ENCODE data around the gene IAPP. TPM values are rescaled to one million over a fixed set of nuclear protein-coding genes. Genes with fewer than 3 reads are reported as not detected.

The IAPP gene
- total RNA-seq, 2 donors from 2014 or later = not detected

DNA sequence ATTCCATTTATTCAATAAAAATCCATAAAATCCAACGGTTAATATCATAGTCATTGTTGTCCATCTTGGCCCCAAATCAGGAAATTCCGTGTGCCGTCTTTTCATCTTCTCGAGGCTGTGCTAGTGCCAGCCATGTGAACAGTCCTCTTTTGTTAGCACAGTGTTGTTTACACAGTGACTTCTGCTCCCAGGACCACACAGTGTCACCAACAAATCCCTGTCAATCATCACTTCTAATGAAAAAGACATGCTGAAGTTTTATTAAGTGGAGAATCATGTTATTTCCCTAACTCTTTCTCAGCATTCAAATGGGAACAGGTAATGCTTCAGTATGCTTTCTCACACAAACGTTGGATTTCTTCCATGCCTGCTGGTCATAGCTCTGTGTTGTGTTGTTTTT, 36.0 kb upstream of the IAPP start:
- no peaks in the 10 kb centered on the region for H3K36me3 ChIP-seq
- no peak overlapping the region for H3K4me3 ChIP-seq

DNA sequence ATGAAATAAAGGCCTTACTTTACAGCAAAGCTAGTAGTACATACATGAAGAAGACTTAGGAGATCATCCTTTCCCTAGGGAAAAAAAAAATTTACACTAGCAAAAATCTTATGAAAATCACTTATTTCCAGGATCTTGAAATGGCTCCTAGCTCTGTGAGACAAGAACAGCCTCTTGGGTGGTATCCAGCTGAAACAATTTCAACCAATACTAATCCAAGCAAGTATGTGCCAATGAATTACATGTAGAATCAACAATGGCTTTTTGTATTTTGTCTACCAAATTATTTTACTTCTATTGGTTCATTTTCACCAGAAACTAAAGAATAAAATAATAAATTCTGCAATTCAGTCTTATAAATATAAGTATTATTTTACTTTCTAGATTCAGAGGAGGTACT, 35.2 kb upstream of the IAPP start:
- Histone ChIP-seq H3K4me1 (no peaks in the 10 kb centered on the region), H3K27ac (no peak overlapping the region), H3K36me3 (no peaks in the 10 kb centered on the region), H3K9me3 (no peaks in the 10 kb centered on the region), H3K27me3 (no peaks in the 10 kb centered on the region), H3K4me3 (no peak overlapping the region)
- DNase-seq (ENCODE audit: low spot score) = no peak
- TF ChIP-seq, protein P1, sequence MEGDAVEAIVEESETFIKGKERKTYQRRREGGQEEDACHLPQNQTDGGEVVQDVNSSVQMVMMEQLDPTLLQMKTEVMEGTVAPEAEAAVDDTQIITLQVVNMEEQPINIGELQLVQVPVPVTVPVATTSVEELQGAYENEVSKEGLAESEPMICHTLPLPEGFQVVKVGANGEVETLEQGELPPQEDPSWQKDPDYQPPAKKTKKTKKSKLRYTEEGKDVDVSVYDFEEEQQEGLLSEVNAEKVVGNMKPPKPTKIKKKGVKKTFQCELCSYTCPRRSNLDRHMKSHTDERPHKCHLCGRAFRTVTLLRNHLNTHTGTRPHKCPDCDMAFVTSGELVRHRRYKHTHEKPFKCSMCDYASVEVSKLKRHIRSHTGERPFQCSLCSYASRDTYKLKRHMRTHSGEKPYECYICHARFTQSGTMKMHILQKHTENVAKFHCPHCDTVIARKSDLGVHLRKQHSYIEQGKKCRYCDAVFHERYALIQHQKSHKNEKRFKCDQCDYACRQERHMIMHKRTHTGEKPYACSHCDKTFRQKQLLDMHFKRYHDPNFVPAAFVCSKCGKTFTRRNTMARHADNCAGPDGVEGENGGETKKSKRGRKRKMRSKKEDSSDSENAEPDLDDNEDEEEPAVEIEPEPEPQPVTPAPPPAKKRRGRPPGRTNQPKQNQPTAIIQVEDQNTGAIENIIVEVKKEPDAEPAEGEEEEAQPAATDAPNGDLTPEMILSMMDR (IDR thresholded peaks at IDR 0.05) = no peak

More for the DNA sequence above, 36.0 kb upstream of the IAPP start:
- no peak for DNase-seq (ENCODE audit: low spot score)
- Histone ChIP-seq H3K9me3 (no peaks in the 10 kb centered on the region), H3K4me1 (no peaks in the 10 kb centered on the region), H3K27me3 (no peaks in the 10 kb centered on the region), H3K27ac (no peak overlapping the region)
- TF ChIP-seq, protein P1 (IDR thresholded peaks at IDR 0.05) = no peak

DNA sequence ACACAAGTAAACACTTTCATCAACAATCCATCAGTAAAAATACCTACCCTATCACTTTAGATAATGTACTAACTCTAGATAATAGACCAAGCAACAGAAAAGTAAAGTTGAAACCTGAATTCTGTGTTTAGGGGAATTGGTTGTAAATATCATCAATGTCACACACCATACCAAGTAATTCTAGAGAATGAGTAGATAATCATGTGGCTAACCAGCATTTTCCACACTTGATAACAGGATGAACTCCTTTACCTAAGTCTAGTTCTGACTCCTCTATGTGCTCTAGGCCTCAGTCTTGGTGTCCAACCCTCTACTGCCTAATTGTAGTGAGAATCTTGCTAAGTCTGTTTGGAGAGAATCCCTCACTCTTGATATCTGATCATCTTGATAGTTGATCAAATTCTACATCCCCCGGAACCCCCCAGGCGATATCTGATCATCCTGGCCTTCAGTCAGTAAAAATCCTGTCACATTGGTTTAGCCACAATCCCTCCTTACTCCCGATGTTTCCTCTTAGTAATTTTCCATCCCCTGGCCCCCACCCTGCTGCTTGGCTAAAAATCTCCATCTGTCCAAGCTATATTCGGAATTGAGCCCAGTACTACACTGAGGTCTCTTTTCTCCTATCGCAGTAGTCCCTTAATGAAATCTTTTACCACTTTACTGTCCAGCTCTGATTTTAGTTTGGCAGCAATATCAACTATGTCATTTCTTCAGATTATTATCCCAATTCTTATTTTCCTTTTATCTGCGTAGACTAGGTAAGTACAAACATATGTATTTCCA, 34.5 kb upstream of the IAPP start:
- H3K36me3 ChIP-seq = no peaks in the 10 kb centered on the region
- no peak for DNase-seq (ENCODE audit: low spot score)
- no peaks in the 10 kb centered on the region for H3K4me1 ChIP-seq
- no peak overlapping the region for H3K4me3 ChIP-seq
- H3K27me3 ChIP-seq = no peaks in the 10 kb centered on the region
- TF ChIP-seq, protein P1 (IDR thresholded peaks at IDR 0.05) = no peak
- no peaks in the 10 kb centered on the region for H3K9me3 ChIP-seq
- no peak overlapping the region for H3K27ac ChIP-seq

DNA sequence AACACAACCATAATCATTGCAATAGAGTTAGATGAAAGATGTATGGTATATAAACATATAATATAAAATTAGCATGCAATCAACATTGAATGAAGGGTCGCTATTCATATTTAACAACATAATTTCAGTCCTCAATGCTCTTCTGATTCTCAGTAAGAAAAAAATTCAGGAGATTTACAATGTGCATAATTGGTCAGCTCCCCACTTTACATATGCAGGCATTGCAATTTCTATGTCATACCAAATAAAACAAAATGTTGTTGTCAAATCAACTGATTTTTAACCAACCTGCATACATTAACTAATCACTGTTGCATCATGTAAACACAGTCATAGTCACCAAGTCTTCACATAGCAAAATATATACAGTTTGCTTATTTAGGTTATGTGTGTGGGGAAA, 32.8 kb upstream of the IAPP start:
- Histone ChIP-seq H3K4me3 (no peak overlapping the region), H3K27ac (no peak overlapping the region), H3K36me3 (no peaks in the 10 kb centered on the region), H3K27me3 (no peaks in the 10 kb centered on the region), H3K9me3 (no peaks in the 10 kb centered on the region), H3K4me1 (no peaks in the 10 kb centered on the region)
- TF ChIP-seq, protein P1 (IDR thresholded peaks at IDR 0.05) = no peak
- DNase-seq (ENCODE audit: low spot score) = no peak

DNA sequence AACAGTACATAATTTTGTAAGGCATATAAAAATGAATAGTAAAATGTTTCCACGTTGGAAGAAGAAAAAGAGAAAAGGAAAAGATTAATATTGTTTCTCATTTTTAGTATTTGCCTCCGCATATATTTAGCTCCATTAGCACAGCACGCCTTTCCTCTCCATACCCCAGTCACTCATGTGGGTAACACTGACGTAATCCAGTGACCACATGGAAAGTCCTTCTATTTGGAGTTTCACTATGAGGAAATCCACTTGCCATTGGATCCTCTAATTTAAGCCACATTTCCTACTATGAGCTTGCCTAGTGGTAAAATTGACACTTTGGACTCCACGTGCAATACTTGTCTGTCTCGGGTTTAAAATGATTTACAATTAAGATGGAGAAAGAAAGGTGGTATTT, 32.3 kb upstream of the IAPP start:
- Histone ChIP-seq H3K4me1 (no peaks in the 10 kb centered on the region), H3K27ac (no peak overlapping the region), H3K4me3 (no peak overlapping the region), H3K27me3 (no peaks in the 10 kb centered on the region), H3K36me3 (no peaks in the 10 kb centered on the region), H3K9me3 (no peaks in the 10 kb centered on the region)
- DNase-seq (ENCODE audit: low spot score) = no peak
- TF ChIP-seq, protein P1 (IDR thresholded peaks at IDR 0.05) = no peak

DNA sequence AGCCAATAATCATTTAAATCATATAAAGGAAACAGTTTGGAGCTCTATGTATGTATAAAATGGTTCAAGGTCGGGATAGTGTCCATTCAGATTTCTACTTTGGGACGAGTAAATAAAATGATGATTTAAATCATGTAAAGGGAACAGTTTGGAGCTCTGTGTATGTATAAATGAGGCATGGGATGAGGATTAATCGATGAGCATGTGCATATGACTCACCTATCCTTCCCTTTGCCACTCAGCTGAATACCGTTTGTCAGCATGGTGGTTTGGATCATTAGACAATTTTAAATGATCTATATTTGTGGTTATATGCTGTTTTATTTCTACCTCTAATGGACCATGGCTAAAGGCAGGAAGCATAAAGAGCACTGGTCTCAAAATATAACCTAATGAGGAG, 30.9 kb upstream of the IAPP start:
- Histone ChIP-seq H3K27ac (no peak overlapping the region), H3K27me3 (no peaks in the 10 kb centered on the region), H3K36me3 (no peaks in the 10 kb centered on the region), H3K4me1 (no peaks in the 10 kb centered on the region), H3K9me3 (no peaks in the 10 kb centered on the region), H3K4me3 (no peak overlapping the region)
- DNase-seq (ENCODE audit: low spot score) = no peak
- TF ChIP-seq, protein P1 (IDR thresholded peaks at IDR 0.05) = no peak

Data from right atrium auricular region (tissue), 2 donors.